ENCODE measurements around the gene IL17REL.

Gene IL17REL

GRCh38 chr22:49951986-49952896, 60.3 kb downstream of the IL17REL start:
- H3K4me3 ChIP-seq (ENCODE audit: low read depth, low read length): no peak overlapping the region
- no peak for TF ChIP-seq CTCF (IDR thresholded peaks at IDR 0.05; ENCODE audit: low read depth, low read length, missing control alignments)
- no peak for DNase-seq (ENCODE audit: low read depth)
- in situ Hi-C loops (cut with HindIII; ENCODE audit: low sequenced_read_pairs): no loop called here

DNA sequence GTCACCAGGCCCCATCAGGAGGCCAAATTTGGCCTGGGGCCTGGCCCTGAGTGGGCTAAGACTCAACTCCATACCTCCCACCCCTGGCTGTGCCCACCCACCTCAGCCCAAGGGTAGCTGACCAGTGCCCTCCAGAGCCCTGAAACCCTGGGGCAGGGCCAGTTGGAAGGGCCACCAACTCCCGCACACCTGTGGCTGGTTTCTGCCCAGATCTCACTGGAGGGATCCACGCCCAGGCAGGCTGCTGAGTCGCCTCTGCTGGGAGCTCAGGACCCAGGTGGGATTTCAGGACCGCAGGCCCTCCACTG, 60.9 kb downstream of the IL17REL start:
- in situ Hi-C loops (cut with HindIII; ENCODE audit: low sequenced_read_pairs): no loop called here

DNA sequence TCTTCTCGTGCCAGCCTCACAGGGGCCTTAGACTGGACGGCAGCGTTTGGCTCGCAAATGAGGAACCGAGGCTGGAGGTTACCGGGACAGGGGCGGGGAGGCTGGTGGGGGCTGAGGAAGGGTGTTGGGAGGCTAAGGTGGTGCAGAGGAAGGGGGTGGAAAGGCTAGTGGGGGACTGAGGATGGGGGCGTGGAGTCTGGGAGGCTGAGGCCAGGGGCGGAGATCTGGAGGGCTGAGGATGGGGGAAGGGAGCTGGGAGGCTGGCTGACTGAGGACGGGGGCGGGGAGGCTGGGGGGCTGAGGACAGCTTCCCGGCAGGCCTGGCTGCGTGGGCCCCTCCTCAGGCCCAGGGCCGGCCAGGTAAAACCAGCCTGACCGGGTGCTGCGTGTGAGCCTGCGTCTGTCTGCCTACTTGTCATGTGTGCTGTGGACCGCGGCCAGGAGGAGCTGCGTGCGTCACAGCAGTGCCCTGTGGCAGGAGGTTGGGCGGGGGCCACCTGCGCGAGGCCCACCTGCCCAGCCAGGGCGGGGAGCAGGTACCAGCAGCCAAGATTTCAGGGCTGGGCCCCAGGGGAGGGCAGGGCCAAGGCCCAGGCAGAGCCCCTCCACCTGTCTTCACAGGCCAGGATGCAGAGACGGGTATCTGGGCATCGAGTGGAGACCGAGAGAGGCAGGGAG, 61.4 kb downstream of the IL17REL start:
- no peak for TF ChIP-seq CTCF (IDR thresholded peaks at IDR 0.05; ENCODE audit: low read depth, low read length, missing control alignments)
- DNase-seq (ENCODE audit: low read depth): no peak
- no peak overlapping the region for H3K4me3 ChIP-seq (ENCODE audit: low read depth, low read length)
- in situ Hi-C loops (cut with HindIII; ENCODE audit: low sequenced_read_pairs): no loop called here

More for the DNA sequence above, 60.9 kb downstream of the IL17REL start:
- H3K4me3 ChIP-seq (ENCODE audit: low read depth, low read length): no peak overlapping the region
- no peak for TF ChIP-seq CTCF (IDR thresholded peaks at IDR 0.05; ENCODE audit: low read depth, low read length, missing control alignments)
- DNase-seq (ENCODE audit: low read depth): no peak

GRCh38 chr22:49950396-49950994, 62.1 kb downstream of the IL17REL start:
- no peak overlapping the region for H3K4me3 ChIP-seq (ENCODE audit: low read depth, low read length)
- TF ChIP-seq CTCF (IDR thresholded peaks at IDR 0.05; ENCODE audit: low read depth, low read length, missing control alignments): no peak
- in situ Hi-C loops (cut with HindIII; ENCODE audit: low sequenced_read_pairs): no loop called here
- no peak for DNase-seq (ENCODE audit: low read depth)

DNA sequence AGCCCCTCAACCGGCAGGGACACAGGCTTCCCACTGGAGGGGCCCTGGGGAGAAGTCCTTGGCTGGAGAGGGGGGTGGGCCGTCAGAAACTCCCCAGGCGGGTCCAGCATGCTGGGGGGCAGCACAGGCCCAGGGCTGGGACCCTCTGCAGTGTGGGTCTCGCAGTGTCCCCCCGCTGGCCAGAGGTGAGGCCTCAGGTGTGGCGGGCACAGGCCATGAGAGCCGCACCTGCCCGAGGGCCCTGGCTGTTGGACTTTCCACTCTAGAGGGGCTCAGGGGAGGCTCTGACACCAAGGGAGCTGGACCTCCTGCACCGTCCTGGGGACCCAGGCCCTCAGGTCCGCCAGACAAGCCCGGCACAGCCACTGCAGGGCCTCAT, 62.7 kb downstream of the IL17REL start:
- no peak for DNase-seq (ENCODE audit: low read depth)
- in situ Hi-C loops (cut with HindIII; ENCODE audit: low sequenced_read_pairs): no loop called here
- no peak for TF ChIP-seq CTCF (IDR thresholded peaks at IDR 0.05; ENCODE audit: low read depth, low read length, missing control alignments)
- H3K4me3 ChIP-seq (ENCODE audit: low read depth, low read length): no peak overlapping the region

DNA sequence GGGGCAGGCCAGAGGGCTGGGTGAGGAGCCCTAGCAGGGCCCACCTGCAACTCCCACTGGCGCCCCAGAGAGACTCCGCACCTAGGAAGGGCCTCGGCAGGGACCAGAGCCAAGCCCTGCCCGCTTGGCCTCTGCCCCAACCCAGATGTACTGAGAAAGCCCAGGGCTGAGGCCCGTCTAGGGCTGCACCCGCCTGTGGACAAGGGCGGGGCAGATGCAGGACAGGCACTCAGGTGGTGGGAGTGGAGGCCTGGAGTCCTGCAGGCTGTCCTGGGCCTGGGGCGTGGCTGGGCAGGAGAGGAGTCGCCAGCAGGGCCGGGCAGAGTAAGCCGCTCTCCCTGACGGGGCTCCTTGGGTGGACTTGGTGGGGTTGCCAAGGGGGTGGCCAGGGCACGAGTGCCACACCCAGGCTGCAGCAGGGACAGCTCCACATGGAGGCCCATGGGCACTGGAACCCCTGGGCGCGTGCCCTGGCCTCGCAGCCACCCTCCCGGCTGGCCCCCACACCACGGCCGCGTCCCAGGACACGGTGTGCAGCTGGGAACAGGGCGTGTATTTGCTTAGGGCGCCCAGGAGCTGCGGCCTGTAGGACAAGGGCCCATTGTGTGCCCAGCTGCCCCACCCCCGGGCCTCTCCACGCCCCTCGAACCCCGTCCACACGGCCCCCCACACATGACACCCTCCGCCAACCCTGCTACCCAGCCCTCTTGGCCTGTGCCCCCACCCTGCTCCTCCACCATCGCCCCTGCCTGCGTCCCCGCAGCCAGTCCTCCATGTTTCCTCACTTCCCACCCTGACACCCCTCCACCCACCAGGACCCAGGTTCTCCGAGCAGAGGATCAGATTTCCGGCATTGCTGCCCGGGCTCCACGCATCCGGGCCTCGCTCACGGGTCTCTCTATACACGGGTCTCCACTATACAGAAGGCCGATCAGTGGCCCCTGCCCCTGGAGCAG, 63.3 kb downstream of the IL17REL start:
- in situ Hi-C loops (cut with HindIII; ENCODE audit: low sequenced_read_pairs): no loop called here
- TF ChIP-seq CTCF (IDR thresholded peaks at IDR 0.05; ENCODE audit: low read depth, low read length, missing control alignments): no peak
- DNase-seq (ENCODE audit: low read depth): no peak
- no peak overlapping the region for H3K4me3 ChIP-seq (ENCODE audit: low read depth, low read length)

Data from astrocyte of the cerebellum (primary cell).